Measurements from ENCODE around the gene TGFBR3. TPM values are rescaled to one million over a fixed set of nuclear protein-coding genes. Genes with fewer than 3 reads are reported as not detected.
A peak's percentile ranks its signal among the peaks of the same experiment; 100 is the strongest.

TGFBR3 gene
- total RNA-seq, 2 experiments from 2014 or later, result 3.7 to 4.0 TPM

DNA sequence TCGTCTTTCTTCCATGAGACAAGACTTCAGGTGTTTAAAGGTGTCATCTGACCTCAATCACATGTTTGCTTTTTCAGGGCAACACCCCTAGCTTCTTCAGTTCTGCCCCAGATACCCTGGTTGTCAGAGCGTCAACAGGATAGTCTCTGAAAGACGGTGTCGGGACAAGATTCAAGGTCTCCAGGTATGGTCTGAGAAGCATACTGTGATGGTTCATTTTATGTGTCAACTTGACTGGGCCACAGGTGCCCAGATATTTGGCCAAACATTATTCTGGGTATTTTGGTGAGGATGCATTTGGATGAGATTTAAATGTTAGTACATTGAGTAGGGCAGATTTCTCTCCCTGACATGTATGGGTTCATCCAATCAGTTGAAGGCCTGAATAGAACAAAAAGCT, 148.3 kb downstream of the TGFBR3 start:
- CTCF ChIA-PET, result interaction anchor here (0.9 to 1.5 kb wide), 3 partner anchors 10 to 67 kb away, joined by 3 to 4 read pairs (median 3); no protein-coding TSS in a partner anchor
- POLR2A ChIA-PET, result no interaction called here
- Mint-ChIP-seq H3K4me1 (ENCODE audit: low read depth) (peaks cover under 1% of the 10 kb centered on the region), H3K9me3 (ENCODE audit: insufficient read depth) (no peaks in the 10 kb centered on the region), H3K36me3 (ENCODE audit: low read depth) (peaks cover 6% of the 10 kb centered on the region), H3K4me3 (no peak overlapping the region), H3K27me3 (ENCODE audit: low read depth) (peaks cover 5% of the 10 kb centered on the region), H3K27ac (no peak overlapping the region)
- ATAC-seq, result no peak
- DNase-seq, result no peak

DNA sequence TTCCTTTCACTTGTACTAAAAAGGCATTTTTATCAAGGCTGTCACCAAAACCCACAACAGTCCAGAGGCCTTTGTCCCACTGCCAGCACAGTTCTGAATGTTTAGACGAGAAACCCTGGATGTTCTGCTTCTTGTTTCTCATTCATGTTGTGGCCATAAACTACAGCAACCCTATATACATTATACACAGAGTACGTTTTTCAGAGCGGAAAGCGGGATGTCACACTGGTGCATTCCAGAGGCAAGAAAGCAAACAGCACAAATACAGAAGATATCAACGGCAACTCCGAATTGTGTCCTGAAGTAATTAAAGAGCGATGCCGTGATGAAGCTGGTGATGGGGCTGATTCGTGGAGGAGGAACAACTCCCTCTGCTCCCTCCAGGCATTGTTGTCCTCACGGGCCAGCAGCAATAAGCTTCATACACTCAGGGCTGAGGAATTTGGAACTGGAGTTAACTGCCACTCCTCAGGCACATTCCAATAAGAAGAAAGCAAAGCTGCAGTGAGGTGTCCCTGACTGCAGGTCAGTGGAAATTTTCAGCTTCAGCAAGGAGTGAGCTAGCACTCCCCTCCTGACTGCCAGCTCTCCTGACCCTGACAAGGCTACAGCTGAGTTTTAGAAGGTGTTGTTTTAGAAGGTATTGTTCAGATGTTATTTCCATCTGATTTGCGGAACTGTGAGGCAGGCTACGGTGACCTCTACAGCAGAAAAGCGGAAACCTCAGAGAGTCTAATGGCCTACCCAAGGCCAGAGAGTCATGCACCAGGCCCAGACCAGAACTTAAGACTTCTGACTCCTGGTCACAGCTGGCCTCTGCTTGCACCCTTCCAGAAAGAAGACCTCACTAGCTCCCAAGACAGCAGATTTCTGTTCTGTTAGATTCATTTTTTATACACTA, 149.0 kb downstream of the TGFBR3 start:
- H3K27ac Mint-ChIP-seq, result no peak overlapping the region
- no peak for ATAC-seq
- no peak for DNase-seq
- H3K27me3 Mint-ChIP-seq (ENCODE audit: low read depth), result peaks cover 5% of the 10 kb centered on the region
- ChIA-PET POLR2A (no interaction called here), CTCF (interaction anchor here (0.9 to 1.0 kb wide), 2 partner anchors 10 to 16 kb away, joined by 3 read pairs; no protein-coding TSS in a partner anchor)
- H3K4me3 Mint-ChIP-seq, result no peak overlapping the region
- no peaks in the 10 kb centered on the region for H3K9me3 Mint-ChIP-seq (ENCODE audit: insufficient read depth)
- H3K36me3 Mint-ChIP-seq (ENCODE audit: low read depth), result peaks cover 6% of the 10 kb centered on the region
- H3K4me1 Mint-ChIP-seq (ENCODE audit: low read depth), result peaks cover 7% of the 10 kb centered on the region

DNA sequence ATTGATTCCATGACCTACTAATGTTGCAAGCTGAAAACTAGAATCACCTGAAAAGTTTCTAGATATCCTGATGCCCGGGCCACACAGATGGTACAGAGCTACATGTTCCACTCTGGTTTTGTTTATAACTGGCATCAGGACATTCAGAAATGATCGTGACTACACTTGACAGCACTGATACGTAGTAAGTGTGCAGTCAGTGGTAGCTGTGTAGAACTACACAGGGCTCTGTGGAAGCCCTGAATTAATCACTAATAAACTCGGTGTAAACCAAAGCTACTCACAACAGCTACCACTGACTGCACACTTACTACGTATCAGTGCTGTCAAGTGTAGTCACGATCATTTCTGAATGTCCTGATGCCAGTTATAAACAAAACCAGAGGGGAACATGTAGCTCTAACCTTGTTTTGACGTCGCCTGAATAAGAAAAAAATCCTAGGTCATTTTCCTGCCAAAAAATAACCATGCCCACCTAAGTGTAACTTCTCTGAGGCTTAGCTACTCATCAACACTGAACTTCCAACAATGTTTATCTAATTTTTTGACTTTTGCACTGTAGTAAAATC, 149.7 kb downstream of the TGFBR3 start:
- ATAC-seq (no peak), DNase-seq (no peak)
- Mint-ChIP-seq H3K27me3 (ENCODE audit: low read depth) (peaks cover 5% of the 10 kb centered on the region), H3K4me1 (ENCODE audit: low read depth) (peaks cover 15% of the 10 kb centered on the region), H3K36me3 (ENCODE audit: low read depth) (peaks cover 3% of the 10 kb centered on the region), H3K4me3 (no peak overlapping the region), H3K9me3 (ENCODE audit: insufficient read depth) (no peaks in the 10 kb centered on the region), H3K27ac (no peak overlapping the region)
- ChIA-PET CTCF (no interaction called here), POLR2A (no interaction called here)

DNA sequence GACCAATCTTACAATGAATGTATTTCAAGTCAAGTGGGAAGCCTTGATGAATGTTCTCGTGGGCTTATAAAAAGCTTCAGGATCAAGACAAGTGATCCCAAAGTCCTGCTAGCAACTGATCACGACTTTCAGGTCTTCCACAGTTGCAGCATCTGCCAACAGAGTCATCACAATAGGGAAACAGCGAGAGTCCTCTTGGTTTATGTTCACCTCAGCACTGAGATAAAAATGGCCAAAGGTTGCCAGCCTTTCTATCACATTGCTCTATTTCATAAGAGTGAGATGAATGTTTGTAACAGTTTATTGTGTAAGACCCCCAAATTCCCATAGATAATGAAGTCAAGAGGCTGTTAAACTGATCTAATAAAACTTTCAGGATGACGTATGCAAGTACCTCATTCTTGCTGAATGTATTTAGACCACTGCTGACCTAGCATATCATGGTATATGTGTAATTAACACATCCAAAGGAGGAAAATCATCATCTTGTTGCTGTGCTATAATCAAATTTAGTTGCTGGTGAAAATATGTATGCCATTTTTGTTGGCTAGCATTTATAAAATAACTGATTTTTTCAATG, 150.6 kb downstream of the TGFBR3 start:
- no peak for DNase-seq
- H3K4me1 Mint-ChIP-seq (ENCODE audit: low read depth), result peaks cover 23% of the 10 kb centered on the region
- no peak overlapping the region for H3K27ac Mint-ChIP-seq
- peaks cover 3% of the 10 kb centered on the region for H3K36me3 Mint-ChIP-seq (ENCODE audit: low read depth)
- ATAC-seq, result no peak
- peaks cover 5% of the 10 kb centered on the region for H3K27me3 Mint-ChIP-seq (ENCODE audit: low read depth)
- CTCF ChIA-PET, result no interaction called here
- POLR2A ChIA-PET, result no interaction called here
- H3K4me3 Mint-ChIP-seq, result no peak overlapping the region
- H3K9me3 Mint-ChIP-seq (ENCODE audit: insufficient read depth), result no peaks in the 10 kb centered on the region

DNA sequence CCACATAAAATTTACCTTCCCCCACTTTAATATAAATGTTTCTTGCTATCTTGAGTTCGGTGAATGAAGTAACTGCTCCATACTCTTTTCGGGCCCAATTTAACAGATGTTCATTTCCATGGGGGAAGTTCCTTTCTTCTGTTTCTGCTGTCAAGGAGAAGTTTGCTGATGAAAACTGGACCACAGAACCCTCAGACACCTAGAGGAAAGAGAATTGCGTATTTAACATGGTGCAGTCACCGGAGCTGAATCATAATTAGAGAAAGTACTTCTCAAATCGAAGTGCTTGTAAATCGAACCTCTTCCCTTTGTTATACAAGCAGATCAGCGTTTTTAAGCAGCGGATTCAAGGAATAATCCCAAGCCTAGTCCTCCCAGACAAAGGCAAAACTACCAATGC, 151.2 kb downstream of the TGFBR3 start:
- H3K4me1 Mint-ChIP-seq (ENCODE audit: low read depth), result peaks cover 29% of the 10 kb centered on the region
- H3K9me3 Mint-ChIP-seq (ENCODE audit: insufficient read depth), result no peaks in the 10 kb centered on the region
- no peak overlapping the region for H3K27ac Mint-ChIP-seq
- H3K4me3 Mint-ChIP-seq, result no peak overlapping the region
- no peak for ATAC-seq
- ChIA-PET CTCF (no interaction called here), POLR2A (no interaction called here)
- peaks cover 5% of the 10 kb centered on the region for H3K27me3 Mint-ChIP-seq (ENCODE audit: low read depth)
- no peak for DNase-seq
- H3K36me3 Mint-ChIP-seq (ENCODE audit: low read depth), result peaks cover 3% of the 10 kb centered on the region

DNA sequence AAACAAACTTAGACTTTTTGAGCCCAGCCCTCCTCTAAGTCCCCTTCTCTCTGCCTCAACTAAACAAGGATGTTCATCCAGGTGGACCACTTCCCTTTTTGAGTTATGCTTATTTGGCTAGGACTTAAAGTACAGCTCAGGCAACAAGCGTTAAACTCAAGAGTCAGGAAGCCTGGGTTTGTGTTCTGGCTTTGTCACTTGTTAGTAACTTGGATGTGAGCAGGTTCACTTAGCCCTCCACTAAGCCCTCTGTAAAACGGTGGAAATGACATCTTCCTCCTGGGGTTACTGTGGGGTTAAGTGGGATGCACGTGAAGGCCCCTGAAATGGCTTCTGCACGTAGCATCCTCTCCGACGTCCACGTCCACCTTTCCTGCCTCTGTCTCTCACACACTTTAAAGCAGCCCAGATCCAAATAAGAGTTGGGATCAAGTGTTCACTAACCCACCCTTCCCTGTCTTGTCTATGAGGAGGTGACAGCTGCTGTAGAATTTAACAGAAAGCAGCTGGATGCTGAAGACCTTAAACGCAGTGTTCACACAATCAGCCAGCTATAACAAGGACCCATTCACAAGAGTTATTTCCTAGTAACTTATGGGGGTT, 152.7 kb downstream of the TGFBR3 start:
- Mint-ChIP-seq H3K4me1 (ENCODE audit: low read depth) (peaks cover 43% of the 10 kb centered on the region), H3K27me3 (ENCODE audit: low read depth) (peaks cover 5% of the 10 kb centered on the region), H3K9me3 (ENCODE audit: insufficient read depth) (no peaks in the 10 kb centered on the region), H3K36me3 (ENCODE audit: low read depth) (no peaks in the 10 kb centered on the region), H3K27ac (no peak overlapping the region), H3K4me3 (no peak overlapping the region)
- ChIA-PET POLR2A (interaction anchor here (0.6 to 1.1 kb wide), 2 partner anchors 9 to 72 kb away, joined by 3 to 4 read pairs; no protein-coding TSS in a partner anchor), CTCF (interaction anchor here (1.0 kb wide), 1 partner anchor 13 kb away, joined by 3 read pairs; no protein-coding TSS in a partner anchor)
- DNase-seq (no peak), ATAC-seq (no peak)

DNA sequence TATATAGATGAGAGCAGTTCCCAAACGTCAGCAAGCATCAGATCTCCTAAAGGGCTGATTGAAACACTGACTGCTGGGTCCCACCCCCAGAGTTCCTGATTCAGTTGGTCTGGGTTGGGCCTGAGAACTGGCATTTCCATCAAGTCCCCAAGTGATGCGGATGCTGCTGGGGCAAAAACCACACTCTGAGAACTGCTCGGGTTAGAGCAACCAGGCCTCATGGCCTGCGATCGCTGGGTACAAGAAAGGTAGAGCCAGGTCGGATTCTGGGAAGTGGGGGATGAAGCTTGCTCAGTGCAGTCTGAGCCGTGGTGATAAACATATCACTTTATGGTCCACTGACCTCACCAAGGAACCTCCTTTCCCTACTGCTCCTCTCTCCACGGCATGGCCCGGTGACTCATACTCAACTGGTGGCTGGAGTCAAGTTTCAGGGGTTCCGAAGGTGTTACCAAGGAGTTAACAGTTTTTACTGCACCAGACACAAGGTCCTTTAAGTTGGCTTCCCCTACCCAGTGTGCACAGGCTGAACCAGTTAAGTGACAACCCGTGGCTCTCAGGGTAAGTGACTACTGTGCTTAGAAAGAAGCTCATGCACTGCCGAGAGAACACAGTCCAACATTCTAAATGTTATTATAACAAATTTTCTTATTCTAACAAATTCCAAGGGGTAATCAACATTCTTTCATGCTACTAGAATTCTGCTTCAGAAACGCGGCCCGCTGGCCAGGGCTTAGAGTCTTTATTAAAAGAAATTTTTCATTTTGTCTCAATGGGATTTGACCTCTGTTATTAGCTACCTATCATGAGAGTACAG, 153.5 kb downstream of the TGFBR3 start:
- Mint-ChIP-seq H3K27me3 (ENCODE audit: low read depth) (peaks cover 6% of the 10 kb centered on the region), H3K9me3 (ENCODE audit: insufficient read depth) (no peaks in the 10 kb centered on the region), H3K4me1 (ENCODE audit: low read depth) (peaks cover 43% of the 10 kb centered on the region), H3K36me3 (ENCODE audit: low read depth) (no peaks in the 10 kb centered on the region), H3K4me3 (no peak overlapping the region), H3K27ac (no peak overlapping the region)
- POLR2A ChIA-PET, result interaction anchor here (1.1 kb wide), 1 partner anchor 73 kb away, joined by 4 read pairs; no protein-coding TSS in a partner anchor
- CTCF ChIA-PET, result interaction anchor here (1.0 to 1.2 kb wide), 2 partner anchors 12 to 77 kb away, joined by 3 read pairs; no protein-coding TSS in a partner anchor
- no peak for ATAC-seq
- no peak for DNase-seq

DNA sequence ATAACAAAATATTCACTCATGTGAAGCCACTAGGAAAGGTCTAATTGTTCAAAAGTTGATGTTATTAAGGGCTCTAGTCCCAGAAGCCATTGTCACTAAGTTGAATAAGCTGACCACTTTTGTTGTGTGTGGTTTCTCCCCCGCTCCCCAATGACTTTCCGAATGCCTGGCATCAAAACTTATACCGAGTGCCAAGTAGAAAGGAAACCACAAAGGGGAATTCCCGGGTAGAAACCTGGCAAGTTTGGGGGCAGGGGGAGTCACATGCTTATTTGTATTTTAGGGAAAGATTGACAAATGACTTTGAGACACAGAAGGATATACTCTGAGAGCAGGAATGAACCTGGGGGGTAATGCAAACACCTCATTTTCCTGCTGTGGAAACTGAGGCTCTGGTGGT, 154.1 kb downstream of the TGFBR3 start:
- no peak for DNase-seq
- Mint-ChIP-seq H3K9me3 (ENCODE audit: insufficient read depth) (no peaks in the 10 kb centered on the region), H3K4me3 (no peak overlapping the region), H3K36me3 (ENCODE audit: low read depth) (no peaks in the 10 kb centered on the region), H3K27ac (peak overlapping the region; percentile 3), H3K4me1 (ENCODE audit: low read depth) (peaks cover 43% of the 10 kb centered on the region), H3K27me3 (ENCODE audit: low read depth) (peaks cover 7% of the 10 kb centered on the region)
- ATAC-seq, result no peak
- POLR2A ChIA-PET, result no interaction called here
- CTCF ChIA-PET, result interaction anchor here (1.2 kb wide), 1 partner anchor 77 kb away, joined by 3 read pairs; no protein-coding TSS in a partner anchor

DNA sequence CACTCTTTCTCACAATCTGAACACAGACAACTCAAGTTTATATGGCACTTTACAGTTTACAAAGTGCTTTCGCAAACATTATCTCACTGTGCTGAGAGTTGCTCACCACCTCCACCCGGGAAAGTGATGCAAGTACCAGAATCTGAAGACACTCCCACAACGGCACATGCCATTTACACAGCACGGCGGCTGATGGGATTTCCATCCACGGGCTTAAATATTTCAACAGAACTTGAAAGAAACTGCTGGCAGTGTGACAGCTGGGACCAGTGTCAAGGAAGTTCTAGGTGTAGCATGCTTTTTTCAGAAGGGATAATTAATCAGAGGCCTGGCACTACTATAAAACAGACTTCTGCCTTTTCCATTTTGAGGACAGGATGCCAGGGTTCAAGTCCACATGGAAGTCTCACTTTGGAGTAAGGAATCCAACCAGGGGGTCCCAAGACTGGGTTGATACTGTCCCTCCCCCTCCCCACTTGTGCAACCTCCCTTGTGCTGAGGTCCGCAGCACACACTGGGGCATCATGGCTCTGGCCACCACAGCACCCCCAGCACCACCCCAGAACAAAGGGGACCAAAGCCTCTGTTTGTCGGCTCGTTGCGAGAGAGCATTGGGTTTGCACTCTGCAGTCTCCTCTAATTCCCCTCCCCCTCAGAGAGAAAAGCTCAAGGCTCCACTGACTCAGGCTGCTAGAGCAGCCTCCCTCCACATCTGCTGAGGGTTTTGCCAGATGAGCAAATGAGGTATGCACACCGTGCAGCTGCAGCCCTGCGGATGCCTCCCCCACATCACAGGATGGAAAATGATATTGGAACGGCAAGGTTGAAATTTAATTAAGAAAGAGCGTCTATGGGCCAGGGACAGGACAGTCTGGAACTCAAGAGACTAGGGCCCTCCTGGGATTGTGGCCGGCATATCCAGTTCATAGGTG, 154.9 kb downstream of the TGFBR3 start:
- Mint-ChIP-seq H3K4me1 (ENCODE audit: low read depth) (peaks cover 43% of the 10 kb centered on the region), H3K36me3 (ENCODE audit: low read depth) (no peaks in the 10 kb centered on the region), H3K9me3 (ENCODE audit: insufficient read depth) (no peaks in the 10 kb centered on the region), H3K27me3 (ENCODE audit: low read depth) (peaks cover 7% of the 10 kb centered on the region), H3K27ac (peak overlapping the region; percentile 69), H3K4me3 (peak overlapping the region; percentile 6)
- ChIA-PET CTCF (interaction anchor here (1.6 kb wide), 1 partner anchor 17 kb away, joined by 3 read pairs; no protein-coding TSS in a partner anchor), POLR2A (no interaction called here)
- DNase-seq (no peak), ATAC-seq (no peak)

DNA sequence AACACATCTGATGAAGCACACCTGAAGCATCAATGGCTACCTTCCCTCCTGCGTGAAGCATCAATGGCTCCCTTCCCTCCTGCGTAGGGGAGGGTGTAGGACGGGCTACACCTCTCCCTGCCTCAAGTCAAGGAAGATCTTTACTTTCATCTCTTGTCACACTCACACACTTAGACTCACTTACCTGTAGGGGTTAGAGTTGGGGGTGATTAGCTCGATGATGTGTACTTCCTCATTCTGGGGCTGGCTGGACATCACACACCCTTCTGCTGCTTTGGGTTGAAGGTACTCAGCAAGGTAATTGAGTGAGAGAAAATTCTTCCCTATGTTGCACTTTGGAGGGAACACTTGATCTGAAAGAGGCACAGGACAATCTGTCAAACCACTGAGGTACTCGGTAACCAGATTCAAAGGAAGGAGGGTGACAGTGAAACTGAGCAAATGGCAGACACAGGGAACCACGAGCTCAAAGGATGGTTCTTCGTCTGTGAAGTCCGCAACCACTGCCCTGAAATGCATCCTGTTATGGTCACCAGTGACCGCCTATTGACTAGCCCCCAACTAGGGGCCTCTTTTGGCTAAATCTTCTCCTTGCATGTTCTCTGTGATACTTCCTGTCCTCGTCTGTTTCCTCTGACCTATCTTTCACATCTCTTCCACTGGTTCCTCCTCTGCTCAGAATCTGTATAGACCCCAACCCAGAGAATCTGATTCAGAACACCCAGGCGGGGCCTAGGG, 156.2 kb downstream of the TGFBR3 start:
- Mint-ChIP-seq H3K36me3 (ENCODE audit: low read depth) (no peaks in the 10 kb centered on the region), H3K27ac (peak overlapping the region; percentile 69), H3K4me3 (peak overlapping the region; percentile 30), H3K4me1 (ENCODE audit: low read depth) (peaks cover 43% of the 10 kb centered on the region), H3K27me3 (ENCODE audit: low read depth) (peaks cover 4% of the 10 kb centered on the region), H3K9me3 (ENCODE audit: insufficient read depth) (no peaks in the 10 kb centered on the region)
- DNase-seq (peak; percentile 50), ATAC-seq (peak; percentile 58)
- ChIA-PET CTCF (interaction anchor here (1.0 to 1.6 kb wide), 2 partner anchors 16 to 216 kb away, joined by 3 to 5 read pairs; no protein-coding TSS in a partner anchor), POLR2A (interaction anchor here (0.6 kb wide), 1 partner anchor 1059 kb away, joined by 3 read pairs; no protein-coding TSS in a partner anchor)
